SU-DHL-6 (cell line): ENCODE data around the gene SERPIND1.
"Not testable (repeated sequence)": the region's sequence is repeated elsewhere in the genome, so short reads cannot be mapped to it uniquely, and the experiment has no call there.

Source experiments
- H2AFZ ChIP-seq: fragments of 200-600 bp; sonication (generic); 2 replicates; pipeline ENCODE4 v1.6.1; 2014; ENCODE audit warnings: low read depth, mild to moderate bottlenecking, moderate library complexity, mixed read lengths, antibody characterized with exemption, low read length; ENCODE audit not compliant: severe bottlenecking
- H3F3A ChIP-seq: fragments of 200-600 bp; shearing (Covaris generic); 2 replicates; pipeline ENCODE4 v1.6.0; 2016; ENCODE audit warnings: antibody characterized with exemption, mild to moderate bottlenecking; ENCODE audit not compliant: insufficient read depth
- H3K27ac ChIP-seq: fragments of 200-600 bp; sonication (generic); 2 replicates; pipeline ENCODE4 v1.5.1; 2016; ENCODE audit warnings: low read depth, mild to moderate bottlenecking, low read length, moderate library complexity, mixed read lengths
- H3K27me3 ChIP-seq: fragments of 200-600 bp; sonication (generic), shearing (Covaris generic); 2 replicates; pipeline ENCODE4 v1.6.0; 2014; ENCODE audit warnings: mild to moderate bottlenecking, low read length
- H3K36me3 ChIP-seq: fragments of 200-600 bp; sonication (generic); 2 replicates; pipeline ENCODE4 v1.6.1; 2014; ENCODE audit warnings: mild to moderate bottlenecking, low read length, mixed read lengths
- H3K4me2 ChIP-seq: fragments of 300-600, 200-600 bp; shearing (Covaris generic), sonication (generic); 2 replicates; pipeline ENCODE4 v1.6.0; 2014; ENCODE audit warnings: low read length, low read depth, mild to moderate bottlenecking; ENCODE audit not compliant: poor library complexity, severe bottlenecking
- H3K4me3 ChIP-seq: fragments of 200-600 bp; sonication (generic); 2 replicates; pipeline ENCODE4 v1.5.1; 2014; ENCODE audit warnings: antibody characterized with exemption, low read length, mild to moderate bottlenecking, mixed read lengths; ENCODE audit not compliant: insufficient read depth, poor library complexity, severe bottlenecking
- H3K79me2 ChIP-seq: fragments of 200-600 bp; sonication (generic); 2 replicates; pipeline ENCODE4 v1.6.1; 2014; ENCODE audit warnings: mild to moderate bottlenecking, low read length, moderate library complexity; ENCODE audit not compliant: insufficient read depth
- H3K9ac ChIP-seq: fragments of 200-600 bp; sonication (generic); 2 replicates; pipeline ENCODE4 v1.7.0; 2014; ENCODE audit warnings: mild to moderate bottlenecking, low read length
- H3K9me2 ChIP-seq: fragments of 200-600 bp; sonication (generic); replicated peaks from 2 replicates; pipeline ENCODE4 v1.6.1; 2014; ENCODE audit warnings: low read length; ENCODE audit not compliant: insufficient read depth
- H3K9me3 ChIP-seq: fragments of 200-600 bp; sonication (generic); 2 replicates; pipeline ENCODE4 v1.6.1; 2014; ENCODE audit warnings: low read length, mixed read lengths; ENCODE audit not compliant: insufficient read depth
- H4K20me1 ChIP-seq: fragments of 200-600 bp; sonication (generic); 2 replicates; pipeline ENCODE4 v1.6.1; 2014; ENCODE audit warnings: low read depth, mild to moderate bottlenecking, antibody characterized with exemption, low read length, moderate library complexity, mixed read lengths
- EZH2phosphoT487 ChIP-seq: fragments of 200-600 bp; sonication (generic), shearing (Covaris generic); conservative IDR thresholded peaks from 2 replicates; pipeline ENCODE4 v1.6.1; 2018; ENCODE audit warnings: mild to moderate bottlenecking, antibody characterized with exemption, low read length, moderate library complexity, mixed read lengths
- TF ChIP-seq, protein P1 (sequence below): fragments of 200-600 bp; sonication (generic); IDR thresholded peaks from one replicate; pipeline ENCODE4 v1.5.1; 2017; ENCODE audit warnings: antibody characterized with exemption, mild to moderate bottlenecking, low read length, moderate library complexity; ENCODE audit not compliant: insufficient read depth, poor library complexity, severe bottlenecking

SERPIND1 gene

DNA sequence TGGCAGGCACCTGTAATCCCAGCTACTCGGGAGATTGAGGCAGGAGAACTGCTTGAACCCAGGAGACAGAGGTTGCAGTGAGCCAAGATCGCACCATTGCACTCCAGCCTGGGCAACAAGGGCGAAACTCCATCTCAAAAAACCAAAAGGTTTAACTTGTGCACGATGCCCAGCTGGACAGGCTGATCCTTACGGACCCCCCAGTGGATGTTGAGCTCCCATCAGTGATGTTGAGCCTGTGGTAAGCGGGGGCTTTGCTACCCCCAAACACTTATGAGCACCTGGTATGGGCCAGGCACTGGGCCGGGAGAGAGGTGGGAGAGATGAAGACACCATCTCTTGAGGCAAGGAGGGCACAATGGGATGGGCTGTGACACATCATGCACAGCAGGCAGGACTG, 7.4 kb upstream of the SERPIND1 start:
- H3K36me3 ChIP-seq: no peaks in the 10 kb centered on the region

GRCh38 chr22:20769496-20769826, 4.5 kb upstream of the SERPIND1 start:
- H3K79me2 ChIP-seq, H3K36me3 ChIP-seq, H3K27me3 ChIP-seq, H4K20me1 ChIP-seq, H2AFZ ChIP-seq, H3K9me3 ChIP-seq, H3K4me2 ChIP-seq, H3K4me3 ChIP-seq, H3F3A ChIP-seq, H3K9me2 ChIP-seq, H3K9ac ChIP-seq, H3K27ac ChIP-seq: not testable (repeated sequence)

More for the DNA sequence above, 7.4 kb upstream of the SERPIND1 start:
- TF ChIP-seq EZH2phosphoT487: no peak
- TF ChIP-seq, protein P1, sequence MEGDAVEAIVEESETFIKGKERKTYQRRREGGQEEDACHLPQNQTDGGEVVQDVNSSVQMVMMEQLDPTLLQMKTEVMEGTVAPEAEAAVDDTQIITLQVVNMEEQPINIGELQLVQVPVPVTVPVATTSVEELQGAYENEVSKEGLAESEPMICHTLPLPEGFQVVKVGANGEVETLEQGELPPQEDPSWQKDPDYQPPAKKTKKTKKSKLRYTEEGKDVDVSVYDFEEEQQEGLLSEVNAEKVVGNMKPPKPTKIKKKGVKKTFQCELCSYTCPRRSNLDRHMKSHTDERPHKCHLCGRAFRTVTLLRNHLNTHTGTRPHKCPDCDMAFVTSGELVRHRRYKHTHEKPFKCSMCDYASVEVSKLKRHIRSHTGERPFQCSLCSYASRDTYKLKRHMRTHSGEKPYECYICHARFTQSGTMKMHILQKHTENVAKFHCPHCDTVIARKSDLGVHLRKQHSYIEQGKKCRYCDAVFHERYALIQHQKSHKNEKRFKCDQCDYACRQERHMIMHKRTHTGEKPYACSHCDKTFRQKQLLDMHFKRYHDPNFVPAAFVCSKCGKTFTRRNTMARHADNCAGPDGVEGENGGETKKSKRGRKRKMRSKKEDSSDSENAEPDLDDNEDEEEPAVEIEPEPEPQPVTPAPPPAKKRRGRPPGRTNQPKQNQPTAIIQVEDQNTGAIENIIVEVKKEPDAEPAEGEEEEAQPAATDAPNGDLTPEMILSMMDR: no peak
- no peaks in the 10 kb centered on the region for H3K79me2 ChIP-seq
- H3K9ac ChIP-seq: no peak overlapping the region
- no peak overlapping the region for H3K27ac ChIP-seq
- H4K20me1 ChIP-seq: no peaks in the 10 kb centered on the region
- H3F3A ChIP-seq: no peaks in the 10 kb centered on the region
- no peak overlapping the region for H2AFZ ChIP-seq
- no peaks in the 10 kb centered on the region for H3K9me2 ChIP-seq
- no peaks in the 10 kb centered on the region for H3K27me3 ChIP-seq
- H3K4me3 ChIP-seq: no peak overlapping the region
- H3K4me2 ChIP-seq: no peak overlapping the region
- no peaks in the 10 kb centered on the region for H3K9me3 ChIP-seq

GRCh38 chr22:20771918-20772625, 1.8 kb upstream of the SERPIND1 start:
- Histone ChIP-seq H3K9me3 (no peaks in the 10 kb centered on the region), H3K27ac (no peak overlapping the region), H3K4me3 (no peak overlapping the region), H3K36me3 (no peaks in the 10 kb centered on the region), H3K9ac (no peak overlapping the region), H4K20me1 (no peaks in the 10 kb centered on the region), H3F3A (no peaks in the 10 kb centered on the region), H2AFZ (no peak overlapping the region), H3K79me2 (no peaks in the 10 kb centered on the region), H3K4me2 (no peak overlapping the region), H3K9me2 (no peaks in the 10 kb centered on the region), H3K27me3 (no peaks in the 10 kb centered on the region)
- TF ChIP-seq EZH2phosphoT487: no peak
- TF ChIP-seq, protein P1: no peak

DNA sequence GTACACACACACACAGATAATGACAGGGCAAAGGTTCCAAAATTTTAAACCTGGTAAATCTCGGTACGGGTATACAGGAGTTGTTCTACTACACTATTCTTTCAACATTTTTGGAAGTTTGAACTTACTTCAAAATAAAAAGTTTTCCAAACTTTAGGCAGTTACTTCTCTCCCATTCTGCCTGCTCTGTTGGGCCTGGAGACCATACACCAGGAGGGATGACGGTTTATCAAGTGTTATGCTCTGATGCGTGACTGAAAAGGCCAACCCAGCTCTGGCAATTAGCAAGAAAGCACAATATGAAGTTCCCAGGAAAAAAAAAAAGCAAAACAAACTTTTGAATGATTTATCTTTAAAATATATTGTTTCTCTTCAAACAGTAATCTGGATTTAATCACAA, 969 bp downstream of the SERPIND1 start:
- H3K4me3 ChIP-seq: no peak overlapping the region
- H2AFZ ChIP-seq: no peak overlapping the region
- no peaks in the 10 kb centered on the region for H4K20me1 ChIP-seq
- no peaks in the 10 kb centered on the region for H3K36me3 ChIP-seq
- no peak overlapping the region for H3K27ac ChIP-seq
- H3K9me2 ChIP-seq: no peaks in the 10 kb centered on the region
- no peak for TF ChIP-seq EZH2phosphoT487
- TF ChIP-seq, protein P1: no peak
- H3K9me3 ChIP-seq: no peaks in the 10 kb centered on the region
- no peaks in the 10 kb centered on the region for H3K79me2 ChIP-seq
- H3F3A ChIP-seq: no peaks in the 10 kb centered on the region
- H3K27me3 ChIP-seq: no peaks in the 10 kb centered on the region
- H3K4me2 ChIP-seq: no peak overlapping the region
- H3K9ac ChIP-seq: no peak overlapping the region
